GM18870 (cell line): Measurements from ENCODE around the gene BRD7.

Source experiments
- ATAC-seq: cut with Tn5 transposase; IDR thresholded peaks from one replicate; pipeline ENCODE4 v1.9.1; 2021; ENCODE audit warnings: moderate library complexity; ENCODE audit not compliant: unreplicated experiment

BRD7 gene

DNA sequence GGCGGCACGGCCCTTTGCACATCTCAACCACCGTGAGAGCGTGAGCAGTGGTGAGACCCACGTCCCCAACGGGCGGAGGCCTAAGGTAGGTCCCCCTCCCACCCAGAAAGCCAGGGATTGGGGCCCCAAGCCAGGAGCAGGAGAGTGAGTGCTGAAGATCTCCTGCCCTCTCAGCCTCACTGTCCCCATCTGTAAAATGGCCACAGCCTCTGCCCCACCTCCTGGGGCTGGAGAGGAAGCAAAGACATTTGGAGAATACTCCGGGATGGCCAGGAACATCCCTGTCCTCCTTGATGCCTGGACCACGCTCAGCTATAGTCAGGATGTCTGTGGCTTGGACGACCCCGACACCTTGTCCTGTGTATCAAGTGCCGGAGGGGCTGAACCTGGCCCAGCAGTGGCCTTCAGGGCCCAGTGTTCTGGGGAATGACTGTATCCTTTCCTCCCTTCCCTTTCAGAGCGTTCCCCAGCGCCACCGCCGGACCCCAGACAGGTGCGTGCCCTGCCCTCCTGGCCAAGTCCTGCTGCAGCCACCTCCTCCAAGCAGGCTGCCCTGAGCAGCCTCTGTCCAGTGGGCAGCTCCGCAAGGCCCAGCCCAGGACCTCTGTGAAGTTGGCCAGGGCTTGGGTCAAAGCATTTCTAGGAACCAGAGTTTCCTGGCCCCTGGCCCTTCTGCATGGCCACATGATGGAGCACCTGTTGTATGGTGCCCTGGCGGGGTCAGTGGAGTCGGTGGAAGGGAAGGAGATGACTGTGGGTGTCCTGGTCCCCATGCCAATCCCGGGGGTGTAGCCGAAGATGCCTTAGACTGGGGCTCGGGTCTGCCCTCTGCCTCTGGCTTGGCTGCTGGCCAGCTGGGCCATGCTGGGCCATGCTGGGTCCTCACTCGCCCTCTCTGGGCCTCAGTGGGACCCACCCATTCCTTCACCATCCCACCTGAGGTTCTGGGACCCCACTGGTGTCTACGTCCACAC, 64.0 kb downstream of the BRD7 start:
- no peak for ATAC-seq

DNA sequence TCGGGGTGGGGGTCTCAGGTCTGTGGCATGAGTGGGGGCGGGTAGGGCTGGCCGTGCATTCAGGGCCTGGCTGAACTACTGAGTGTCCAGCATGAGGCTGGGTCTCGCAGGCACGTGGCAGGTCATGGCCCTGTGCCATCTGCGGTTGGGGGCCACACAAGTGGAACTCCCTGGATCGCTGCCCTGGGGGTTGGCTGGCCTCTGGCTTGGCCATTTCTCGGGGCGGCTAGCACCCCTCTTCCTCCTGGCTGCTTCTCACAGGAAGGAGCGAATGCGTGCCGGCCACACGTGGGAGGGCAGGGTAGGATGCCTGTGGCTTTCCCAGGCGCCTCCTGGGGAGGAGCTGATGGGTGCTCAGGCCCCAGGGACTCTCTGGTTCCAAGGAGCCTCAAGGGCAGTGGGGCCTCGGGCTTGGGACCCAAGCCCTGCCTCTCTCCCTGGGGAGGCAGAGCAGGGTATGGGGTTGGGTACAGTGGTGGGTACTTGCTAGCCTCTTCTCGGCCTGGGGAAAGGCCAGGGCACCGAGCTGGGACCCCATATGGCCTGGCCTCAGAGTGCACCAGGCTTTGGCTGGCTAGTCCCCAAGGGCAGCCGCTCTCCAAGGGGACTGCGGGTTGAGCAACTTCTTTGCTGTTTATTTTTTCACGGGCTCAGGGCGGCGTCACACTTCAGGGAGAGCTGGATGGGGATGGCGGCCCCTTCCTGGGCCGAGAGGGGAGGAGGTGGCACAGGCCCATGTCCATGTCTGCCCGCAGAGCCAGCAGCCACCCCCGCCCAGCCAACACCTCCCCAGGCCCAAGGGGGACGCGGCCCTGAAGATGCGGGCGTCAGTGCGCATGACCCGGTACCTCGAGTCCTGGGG, 65.0 kb downstream of the BRD7 start:
- no peak for ATAC-seq

DNA sequence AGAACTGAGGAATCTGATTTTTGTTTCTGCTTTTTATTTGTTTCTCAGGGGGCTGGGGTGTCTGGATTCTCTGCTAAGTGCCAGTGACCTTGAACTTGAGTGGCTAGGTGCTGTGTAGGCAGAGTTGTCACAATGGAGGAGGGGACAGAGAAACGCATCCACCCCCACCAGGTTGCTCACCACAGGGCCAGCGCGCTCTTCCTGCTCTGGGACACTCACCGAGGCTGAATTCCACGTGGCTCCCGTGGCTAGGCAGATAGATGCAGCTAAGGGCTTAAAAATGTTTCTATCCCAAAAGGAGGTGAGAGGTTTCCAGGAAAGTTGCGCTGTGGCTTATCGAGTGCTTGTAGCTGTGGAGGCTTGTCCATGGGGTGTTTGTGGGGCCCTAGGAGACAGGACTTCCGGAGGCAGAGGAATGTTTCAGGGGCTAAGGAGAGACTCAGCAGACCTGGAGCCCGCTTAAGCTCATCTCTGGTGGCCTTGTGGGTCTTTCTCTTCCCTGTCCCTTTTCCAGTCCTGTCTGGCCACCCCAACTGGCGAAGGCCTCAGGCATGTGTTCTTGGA, 65.7 kb downstream of the BRD7 start:
- ATAC-seq = no peak

DNA sequence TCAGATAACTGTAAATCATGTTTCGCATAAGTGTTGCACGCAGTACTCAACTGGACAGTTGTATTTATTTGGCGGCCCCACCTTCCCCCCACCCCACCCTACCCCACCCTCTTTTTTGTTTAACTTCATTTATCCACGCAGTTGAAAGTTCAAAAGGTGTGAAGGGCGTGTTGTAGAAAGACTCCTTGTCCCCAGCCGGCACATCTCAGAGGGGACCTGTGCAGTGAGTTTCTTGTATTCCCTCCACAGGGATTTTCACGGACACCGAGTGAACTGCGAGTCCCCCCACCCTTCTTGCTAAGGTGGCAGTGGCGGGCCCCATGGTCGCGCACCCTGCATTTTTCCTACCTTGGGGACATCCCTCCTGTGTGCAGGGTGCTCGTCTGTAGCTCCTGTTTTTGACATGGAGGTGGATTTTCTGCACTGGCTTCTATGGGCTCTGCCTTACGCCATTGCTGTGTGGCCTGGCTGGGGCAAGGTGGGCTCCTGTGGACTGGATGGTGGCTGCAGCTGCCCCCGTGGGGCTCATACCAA, 66.2 kb downstream of the BRD7 start:
- ATAC-seq = no peak

DNA sequence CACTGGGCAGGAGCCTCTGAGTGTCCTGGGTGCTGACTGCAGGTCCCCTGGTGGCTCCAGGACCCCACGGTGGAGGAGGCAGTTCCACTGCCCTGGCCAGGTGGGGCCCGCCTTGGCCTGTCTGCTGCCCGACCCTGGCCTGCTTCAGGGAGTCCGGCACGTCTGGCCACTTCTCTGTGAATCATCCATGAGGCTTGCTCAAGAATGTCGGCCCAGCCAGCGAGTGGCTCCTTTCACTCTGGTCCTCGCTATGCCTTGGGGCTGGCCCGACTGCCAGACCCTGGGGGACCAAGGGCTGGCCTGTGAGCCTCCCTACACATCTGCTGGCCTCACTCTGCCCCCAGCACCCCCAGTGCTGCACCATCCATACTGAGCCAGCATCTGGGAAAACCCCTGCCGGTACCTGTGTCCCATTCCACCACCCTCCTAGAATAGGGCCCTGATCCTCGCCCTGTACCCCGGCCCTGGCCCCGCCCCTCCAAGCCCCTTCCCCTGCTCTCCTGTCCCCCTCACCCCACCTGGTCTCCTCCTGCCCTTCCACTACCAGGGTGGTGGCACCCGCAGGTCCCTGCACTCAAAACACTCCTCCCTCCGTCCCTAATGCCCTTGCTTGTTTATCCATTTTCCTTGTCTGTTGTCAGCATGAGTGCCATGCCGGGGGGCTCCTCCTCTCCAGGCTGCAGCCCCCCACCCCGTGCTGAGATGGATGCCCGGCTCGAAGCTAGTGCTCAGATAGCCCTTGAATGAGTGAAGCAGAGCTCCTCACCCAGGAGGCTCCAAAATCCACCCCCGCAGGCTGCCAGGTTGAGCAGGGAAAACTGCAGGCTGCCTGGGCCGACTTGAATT, 66.9 kb downstream of the BRD7 start:
- no peak for ATAC-seq

DNA sequence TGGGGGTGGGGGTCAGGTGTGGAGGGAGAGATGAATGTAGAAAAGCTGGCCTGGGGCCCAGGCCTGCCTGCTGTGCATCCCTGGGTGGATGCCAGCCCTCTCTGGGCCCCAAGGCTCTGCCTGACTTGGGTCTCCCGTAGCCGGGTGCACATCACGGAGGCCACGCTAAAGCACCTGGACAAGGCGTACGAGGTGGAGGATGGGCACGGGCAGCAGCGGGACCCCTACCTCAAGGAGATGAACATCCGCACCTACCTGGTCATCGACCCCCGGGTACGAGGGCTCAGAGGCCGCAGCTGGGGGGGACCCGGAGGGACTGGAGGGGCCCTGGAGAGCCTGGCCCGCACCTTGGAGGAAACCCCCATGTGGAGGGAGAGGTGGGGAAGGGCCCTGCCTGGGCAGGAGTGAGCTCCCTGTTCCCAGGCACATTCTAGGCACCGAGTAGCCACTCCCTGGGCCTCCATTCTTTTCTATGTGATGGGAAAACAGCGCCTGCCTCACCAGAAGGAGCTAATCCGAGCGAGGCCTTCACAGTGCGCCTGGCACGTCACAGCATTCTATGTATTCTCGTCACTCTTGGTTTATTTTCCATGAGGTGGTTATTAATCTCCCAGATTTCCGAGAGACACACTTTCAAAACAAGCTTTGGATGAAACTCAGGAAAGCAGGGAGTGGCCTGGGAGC, 67.7 kb downstream of the BRD7 start:
- ATAC-seq = no peak

DNA sequence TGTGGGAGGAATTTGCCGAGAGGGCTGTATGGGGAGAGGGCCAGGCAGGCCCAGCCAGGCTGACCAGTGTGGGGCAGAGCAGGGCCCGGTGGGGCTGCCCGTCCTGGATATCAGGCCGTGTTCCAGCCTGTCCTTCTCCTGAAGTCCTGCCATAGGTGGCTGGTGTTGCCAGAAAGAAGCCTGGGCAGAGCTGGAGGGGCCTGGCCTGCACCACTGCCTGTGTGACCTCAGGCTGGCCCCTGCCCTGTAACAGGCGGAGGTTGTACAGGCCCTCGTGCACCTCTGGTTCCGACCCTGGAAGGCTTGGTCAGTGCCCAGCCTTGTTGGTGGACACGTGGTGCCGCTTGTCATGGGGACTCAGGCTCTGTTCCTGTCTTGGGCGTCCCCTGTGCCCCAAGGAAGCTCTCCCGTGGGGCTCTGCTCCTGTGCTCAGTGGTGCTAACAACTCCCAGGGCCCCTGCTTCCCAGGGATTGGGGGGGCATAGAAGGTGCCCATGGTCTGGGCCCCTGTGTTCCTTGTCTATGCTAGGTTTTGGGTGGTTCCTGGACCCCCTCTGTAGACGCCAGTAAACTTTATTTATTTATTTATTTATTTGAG, 69.2 kb downstream of the BRD7 start:
- ATAC-seq = no peak

DNA sequence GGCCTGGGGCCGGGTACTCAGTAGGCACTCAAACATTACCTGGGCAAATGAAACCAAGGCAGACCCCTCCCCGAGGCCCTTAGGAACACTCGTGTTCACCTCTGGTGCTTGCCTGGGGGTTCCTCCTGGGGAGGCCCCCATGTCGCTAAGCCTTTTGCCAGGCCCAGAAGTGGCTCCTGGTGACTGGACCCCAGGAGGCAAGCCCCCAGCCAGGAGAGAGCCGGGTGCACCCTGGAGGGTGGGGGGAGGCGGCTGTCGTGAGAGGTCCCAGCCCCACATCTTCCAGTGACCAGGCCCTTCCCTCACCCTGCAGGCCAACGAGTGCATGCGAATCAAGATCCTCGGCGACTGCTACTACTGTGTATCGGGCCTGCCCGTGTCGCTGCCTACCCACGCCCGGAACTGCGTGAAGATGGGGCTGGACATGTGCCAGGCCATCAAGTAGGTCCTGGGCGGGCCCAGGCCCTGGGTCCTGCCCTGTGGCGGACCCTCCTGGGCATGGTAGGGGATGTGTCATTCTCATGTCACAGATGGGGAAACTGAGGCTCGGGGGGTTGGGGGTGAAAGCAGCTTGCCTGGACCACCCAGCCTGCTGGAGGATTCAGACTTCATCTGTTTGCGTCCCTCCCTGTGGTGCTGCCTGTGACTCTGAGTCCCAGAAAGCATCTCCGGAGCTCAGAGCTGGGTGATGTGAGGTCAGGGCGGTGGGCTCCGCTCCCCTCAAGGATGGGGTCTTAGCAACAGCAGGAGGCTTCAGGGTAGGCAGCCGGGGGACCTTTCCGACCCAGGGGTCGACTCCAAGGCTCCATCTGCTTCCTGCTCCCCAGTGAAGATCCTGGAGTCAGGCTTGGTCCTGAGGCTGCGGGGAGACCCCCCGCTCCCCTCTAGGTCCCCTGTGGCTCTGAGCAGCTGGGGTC, 69.9 kb downstream of the BRD7 start:
- no peak for ATAC-seq

DNA sequence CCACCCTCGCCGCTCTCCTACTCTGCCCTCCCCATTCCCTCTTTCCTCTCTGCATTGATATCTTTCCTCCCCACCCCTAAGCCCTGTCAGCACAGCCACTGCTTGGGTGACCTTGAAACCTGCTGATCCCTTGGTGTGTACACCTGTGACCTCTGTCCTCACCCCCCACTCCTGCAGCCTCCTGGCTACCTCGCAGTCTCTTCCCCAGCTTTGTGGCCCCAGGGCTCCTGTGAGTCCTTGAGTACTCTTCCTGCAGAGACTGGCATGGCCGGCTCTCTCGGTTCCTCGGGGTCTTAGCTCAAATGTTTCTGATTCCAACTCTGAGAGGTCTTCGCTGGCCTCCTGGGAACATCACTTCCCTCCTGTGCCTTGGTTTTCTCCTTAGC, 70.7 kb downstream of the BRD7 start:
- no peak for ATAC-seq

DNA sequence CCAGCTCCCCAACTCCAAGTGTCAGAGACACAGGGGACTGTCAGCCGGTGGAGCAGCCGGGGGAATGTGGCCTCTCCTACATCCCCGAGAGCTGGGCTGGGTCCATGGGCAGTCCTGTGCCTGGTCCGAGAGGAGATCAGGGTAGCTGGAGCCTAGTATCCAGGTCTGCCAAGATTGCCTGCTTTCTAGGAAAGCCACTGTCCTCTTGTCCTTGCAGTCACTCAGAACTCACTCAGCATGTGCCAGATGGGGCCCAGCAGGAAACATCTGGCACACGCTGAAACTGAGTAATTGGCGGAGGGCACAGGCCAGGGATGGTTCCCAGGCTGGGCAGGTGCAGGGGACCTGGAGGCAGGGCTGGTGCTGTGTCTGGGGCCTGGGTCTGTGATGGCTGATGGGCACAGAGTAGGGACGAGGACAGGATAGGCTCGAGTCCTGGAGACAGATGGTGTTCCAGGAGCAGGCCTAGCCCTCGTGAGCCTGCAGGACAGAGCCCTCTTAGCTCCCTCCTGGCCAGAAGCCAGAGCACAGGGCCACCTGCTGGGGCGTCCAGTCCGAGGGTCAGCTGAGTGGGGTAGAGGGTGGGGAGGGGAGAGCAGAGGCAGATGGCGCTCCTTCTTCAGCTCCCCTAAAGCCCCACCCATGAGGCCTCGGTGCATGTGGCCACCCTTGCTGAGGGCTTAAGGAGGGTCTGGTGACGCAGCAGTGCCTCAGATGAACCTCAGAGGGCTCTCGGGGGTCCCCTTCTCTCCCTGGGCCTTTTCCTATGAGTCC, 71.3 kb downstream of the BRD7 start:
- no peak for ATAC-seq

DNA sequence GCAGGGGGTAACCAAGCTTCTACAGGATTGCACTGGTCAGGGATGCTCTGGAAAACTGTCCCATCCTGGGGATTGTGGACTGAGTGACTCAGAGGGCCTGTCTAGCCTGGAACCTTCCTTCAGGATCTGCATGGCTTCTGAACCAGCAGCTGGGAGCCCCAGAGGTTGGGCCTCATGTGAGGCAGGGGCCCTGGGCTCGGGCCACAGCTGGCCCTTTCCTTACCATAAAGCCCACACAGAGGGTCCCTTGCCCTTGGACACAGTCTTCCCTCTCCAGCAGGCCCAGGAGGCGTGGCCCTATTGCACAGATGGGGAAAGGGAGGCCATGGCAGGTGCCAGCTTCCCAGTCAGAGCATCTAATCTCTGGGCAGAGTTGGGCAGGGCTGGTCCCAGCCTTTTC, 72.0 kb downstream of the BRD7 start:
- no peak for ATAC-seq

DNA sequence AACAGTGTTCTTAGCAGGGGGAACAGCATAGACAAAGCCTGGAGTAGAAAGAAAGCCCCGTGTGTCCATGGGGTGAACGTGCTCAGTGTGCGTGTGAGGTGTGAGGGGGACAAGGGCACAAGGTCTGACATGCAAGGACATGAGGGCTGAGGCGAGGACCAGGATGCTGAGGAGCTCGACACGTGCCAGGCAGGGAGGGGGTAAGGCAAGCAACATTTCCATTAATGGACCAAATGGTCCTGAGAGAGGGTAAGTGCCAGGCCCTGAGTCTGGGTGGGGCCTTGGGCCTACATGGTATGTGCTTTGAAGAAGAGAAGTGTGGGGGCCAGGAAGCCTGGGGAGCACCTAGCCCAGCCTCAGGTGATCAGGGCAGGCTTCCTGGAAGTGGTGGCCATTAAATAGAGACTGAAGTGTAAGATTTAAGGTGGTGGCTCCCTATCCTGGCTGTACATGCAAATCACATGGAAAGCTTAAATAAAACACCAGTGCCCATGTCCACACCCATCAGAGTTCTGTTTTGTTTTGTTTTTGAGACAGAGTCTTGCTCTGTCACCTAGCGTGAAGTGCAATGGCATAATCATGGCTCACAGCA, 73.2 kb downstream of the BRD7 start:
- ATAC-seq = no peak

DNA sequence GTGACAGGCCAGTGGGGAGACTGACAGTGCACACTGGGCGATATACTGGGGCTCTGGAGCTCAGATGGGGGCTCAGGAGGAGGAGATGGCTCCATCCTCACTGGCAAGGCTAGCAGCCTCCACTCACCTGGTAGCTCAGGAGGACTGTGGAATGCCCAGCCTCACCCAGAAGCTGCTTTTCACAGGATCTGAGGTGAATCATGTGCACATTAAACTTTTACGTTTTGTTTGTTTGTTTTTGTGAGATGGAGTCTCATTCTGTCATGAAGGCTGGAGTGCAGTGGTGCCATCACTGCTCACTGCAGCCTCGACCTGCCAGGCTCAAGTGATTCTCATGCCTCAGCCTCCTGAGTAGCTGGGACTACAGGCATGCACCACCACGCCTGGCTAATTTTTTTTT, 73.8 kb downstream of the BRD7 start:
- ATAC-seq = no peak

DNA sequence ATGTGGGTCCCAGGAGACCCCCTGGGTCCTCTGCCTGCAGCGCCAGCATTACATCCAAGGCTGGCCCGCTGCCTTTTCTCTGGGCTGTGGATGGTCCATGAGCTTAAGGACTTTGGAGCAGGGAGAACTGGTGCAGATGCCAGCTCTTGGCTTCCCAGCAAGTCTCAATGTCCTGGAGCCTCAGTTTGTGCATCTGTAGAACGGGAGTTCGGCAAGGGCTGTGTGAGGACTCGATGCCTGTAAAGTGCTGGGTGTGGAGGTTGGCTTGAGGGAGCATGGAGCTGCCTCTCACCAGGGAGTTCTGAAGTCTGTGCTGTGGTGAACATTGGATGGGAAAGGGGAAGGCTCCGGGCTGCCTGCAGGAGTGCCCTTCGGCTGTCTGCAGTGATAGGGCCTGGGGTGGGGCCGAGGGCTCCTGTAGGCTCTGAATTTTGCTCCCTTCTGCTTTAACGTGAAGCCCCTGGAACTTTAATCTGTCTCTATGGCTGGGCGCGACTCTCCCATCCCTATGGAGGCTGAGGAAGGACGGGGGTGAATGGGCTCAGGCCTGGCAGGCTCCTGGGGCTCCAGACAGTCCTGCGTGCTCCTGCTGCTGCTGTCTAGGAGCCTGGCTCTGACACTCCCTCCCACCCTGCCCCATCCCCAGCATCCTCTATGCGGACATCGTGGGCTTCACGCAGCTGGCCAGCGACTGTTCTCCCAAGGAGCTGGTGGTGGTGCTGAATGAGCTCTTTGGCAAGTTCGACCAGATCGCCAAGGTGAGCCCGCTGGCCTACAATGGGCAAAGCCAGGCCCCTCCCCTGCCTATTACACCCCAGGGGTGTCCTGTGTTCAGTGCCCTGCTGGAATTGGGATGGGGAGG, 74.6 kb downstream of the BRD7 start:
- ATAC-seq = no peak

DNA sequence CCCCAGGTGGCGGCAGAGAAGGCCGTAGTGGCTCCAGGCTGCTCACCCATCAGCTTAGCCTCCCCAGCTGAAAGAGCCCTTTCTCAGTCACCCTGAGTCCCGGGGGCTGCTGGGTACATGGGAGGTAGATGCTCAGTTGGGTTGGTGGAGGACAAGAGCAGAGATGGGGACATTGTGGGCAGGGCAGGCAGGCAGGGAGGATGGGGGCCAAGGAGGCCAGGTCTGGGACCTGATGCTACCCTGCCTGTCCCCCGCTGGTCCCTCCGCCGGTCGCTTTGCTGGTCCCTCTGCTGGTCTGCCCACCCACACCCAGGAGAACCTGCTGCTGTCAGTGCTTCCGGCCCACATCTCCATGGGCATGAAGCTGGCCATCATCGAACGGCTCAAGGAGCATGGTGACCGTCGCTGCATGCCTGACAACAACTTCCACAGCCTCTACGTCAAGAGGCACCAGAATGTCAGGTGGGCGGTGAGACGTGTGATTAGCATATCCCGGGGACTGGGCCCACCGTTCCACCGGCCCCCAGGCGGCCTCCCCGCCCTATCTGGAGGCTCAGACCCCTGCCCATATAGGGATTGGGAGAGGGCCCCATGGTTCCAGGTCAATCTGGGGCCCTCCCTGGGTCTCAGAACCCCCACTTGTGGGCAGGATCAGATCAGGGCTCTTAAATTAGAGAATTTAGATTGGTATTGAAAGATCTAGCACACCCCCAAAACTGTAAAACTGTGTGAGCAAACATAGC, 75.6 kb downstream of the BRD7 start:
- ATAC-seq = no peak

DNA sequence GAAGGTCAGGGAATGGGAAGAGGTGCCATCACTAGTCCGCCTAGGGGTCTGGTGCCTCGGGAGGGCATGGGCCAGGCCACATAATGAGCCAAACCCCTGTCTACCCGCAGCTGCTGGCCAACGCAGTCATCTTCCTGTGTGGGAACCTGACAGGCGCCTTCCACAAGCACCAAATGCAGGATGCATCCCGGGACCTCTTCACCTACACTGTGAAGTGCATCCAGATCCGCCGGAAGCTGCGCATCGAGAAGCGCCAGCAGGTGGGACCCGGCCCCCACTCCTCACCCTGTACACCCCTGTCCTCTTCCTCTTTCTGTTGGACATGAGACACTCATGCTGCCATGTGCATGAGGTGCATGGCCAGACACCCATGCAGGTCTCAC, 76.2 kb downstream of the BRD7 start:
- no peak for ATAC-seq
